ENCODE results near the gene WIPF3. TPM values are rescaled to one million over a fixed set of nuclear protein-coding genes. Genes with fewer than 3 reads are reported as not detected.

The WIPF3 gene
- total RNA-seq, 1 donor: not detected

DNA sequence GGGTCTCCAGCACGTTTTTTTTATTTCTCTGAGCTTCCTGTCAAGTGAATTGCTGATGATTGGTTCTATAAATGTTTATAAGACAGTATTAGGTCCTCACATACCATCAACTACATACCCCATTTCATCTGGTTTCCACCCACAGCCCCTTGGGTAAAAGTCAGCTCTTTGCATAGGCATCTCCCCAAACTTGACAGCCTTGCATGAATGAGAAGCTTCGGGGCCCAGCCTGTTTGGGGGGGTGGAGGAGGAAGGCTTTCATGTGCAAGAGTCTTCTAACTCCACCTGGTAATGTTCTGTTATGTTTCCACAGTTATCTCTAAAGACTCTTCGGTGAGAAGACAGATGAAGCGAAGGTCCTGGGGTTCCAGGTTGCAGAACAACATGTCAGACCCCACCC, 107.9 kb downstream of the WIPF3 start:
- no peak overlapping the region for H3K4me3 ChIP-seq (ENCODE audit: low read depth, low read length)
- DNase-seq (ENCODE audit: low read depth): no peak
- no peak for TF ChIP-seq CTCF (IDR thresholded peaks at IDR 0.05; ENCODE audit: insufficient read depth, low read length)

DNA sequence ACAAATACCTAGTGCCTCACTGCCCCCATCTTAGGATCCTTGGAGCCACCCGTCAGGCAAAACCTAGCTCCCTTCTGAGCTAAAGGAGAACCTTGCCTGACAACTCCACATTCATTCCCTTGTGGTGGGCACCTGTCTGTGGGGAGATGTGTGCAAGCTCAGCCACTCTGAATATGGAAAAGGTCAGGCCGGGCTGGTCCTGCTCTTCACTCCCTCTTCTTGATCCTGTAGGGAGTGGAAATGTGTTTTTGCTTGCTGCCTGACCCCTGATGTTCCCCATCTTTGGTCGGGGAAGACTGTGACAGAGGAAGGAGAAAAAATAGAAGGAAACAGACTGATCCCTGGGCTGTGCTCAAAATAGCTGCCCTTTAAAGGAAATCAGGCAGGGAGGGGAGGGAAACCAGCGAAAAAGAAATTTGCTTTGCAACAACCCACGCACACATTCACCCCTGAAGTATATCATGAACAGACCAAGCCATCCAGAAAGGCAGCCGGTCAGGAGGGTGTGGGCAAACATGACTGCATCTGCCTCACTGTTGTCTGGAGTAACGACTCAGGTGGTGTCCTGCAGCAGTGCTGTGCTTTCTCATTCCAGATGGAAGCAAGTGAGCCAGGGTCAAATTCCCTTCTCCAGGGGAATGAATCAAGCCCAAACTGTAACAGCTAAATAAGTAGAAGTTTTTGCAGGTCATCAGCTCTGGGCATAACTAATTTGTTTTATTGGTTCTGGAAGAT, 109.3 kb downstream of the WIPF3 start:
- peak; percentile 9 for DNase-seq (ENCODE audit: low read depth)
- H3K4me3 ChIP-seq (ENCODE audit: low read depth, low read length): no peak overlapping the region
- no peak for TF ChIP-seq CTCF (IDR thresholded peaks at IDR 0.05; ENCODE audit: insufficient read depth, low read length)

DNA sequence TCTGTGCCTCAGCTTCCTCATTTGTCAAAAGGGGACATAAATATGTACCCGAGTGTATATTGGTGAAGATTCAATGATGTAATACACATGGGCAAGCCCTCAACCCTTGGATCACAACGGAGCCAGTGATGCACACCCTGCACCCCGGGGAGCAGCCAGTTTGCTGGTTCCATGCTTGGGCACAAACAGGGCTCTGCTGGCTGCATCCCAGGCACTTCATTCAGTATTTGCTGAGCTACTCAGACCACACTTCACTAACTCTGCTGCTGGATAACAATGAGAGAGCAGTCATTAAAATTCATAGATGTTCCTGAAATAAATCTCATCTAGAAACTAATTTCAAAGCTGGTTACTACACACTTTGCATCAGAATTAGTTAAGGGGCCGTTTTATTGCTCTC, 111.3 kb downstream of the WIPF3 start:
- no peak overlapping the region for H3K4me3 ChIP-seq (ENCODE audit: low read depth, low read length)
- no peak for TF ChIP-seq CTCF (IDR thresholded peaks at IDR 0.05; ENCODE audit: insufficient read depth, low read length)
- no peak for DNase-seq (ENCODE audit: low read depth)

DNA sequence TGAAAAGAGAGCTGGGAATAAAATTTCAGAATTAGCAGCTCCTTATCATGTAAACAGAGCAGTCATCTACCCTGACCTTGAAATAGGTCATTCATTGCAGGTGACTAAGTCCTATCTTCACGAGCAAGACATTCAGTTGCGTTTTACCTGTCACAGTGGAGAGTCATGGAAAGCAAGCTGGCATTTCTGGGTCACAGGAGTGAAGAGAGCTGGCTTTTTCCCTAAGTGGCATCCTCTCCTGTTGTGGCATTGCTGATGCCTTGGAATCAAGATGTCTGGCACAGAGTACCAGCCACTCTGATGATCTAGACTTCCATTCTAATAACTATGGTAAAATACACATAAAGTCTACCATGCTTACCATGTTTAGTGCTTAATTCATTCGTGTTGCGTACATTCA, 112.5 kb downstream of the WIPF3 start:
- TF ChIP-seq CTCF (IDR thresholded peaks at IDR 0.05; ENCODE audit: insufficient read depth, low read length): no peak
- H3K4me3 ChIP-seq (ENCODE audit: low read depth, low read length): no peak overlapping the region
- no peak for DNase-seq (ENCODE audit: low read depth)

DNA sequence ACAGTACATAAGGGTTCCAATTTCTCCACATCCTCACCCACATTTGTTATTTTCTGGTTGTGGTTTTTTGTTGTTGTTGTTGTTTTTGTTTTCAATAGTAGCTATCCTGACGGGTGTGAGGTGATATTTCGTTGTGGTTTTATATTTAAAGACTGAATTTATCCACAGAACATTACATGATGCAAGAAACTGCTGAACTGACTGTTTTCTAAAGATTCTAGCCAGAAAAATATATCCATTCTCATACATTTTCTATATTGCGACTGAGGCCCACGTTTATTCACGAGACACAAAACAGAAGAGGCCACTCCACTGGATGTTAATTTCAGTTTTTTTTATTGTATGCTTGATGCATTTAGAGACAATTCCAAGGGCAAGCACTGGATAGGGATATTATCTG, 113.5 kb downstream of the WIPF3 start:
- no peak for TF ChIP-seq CTCF (IDR thresholded peaks at IDR 0.05; ENCODE audit: insufficient read depth, low read length)
- no peak overlapping the region for H3K4me3 ChIP-seq (ENCODE audit: low read depth, low read length)
- no peak for DNase-seq (ENCODE audit: low read depth)

DNA sequence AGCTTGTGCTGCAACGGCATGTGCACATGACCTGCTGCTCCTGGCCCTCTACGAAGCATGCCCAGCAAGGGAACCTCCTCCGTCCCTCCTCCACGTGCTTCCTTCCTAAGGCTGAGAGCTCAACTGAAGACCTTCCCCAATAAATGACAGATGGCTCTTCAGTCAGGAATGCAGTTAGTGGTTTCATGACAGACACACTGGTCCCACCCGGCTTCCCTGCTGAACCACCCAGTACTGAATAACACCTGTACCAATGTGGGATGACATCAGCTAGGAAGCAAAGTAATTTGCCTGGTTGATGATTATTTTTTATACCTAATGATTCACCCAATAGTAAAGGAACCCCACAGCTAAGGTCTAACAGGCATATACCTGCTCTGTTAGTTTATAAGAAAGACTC, 114.2 kb downstream of the WIPF3 start:
- H3K4me3 ChIP-seq (ENCODE audit: low read depth, low read length): no peak overlapping the region
- DNase-seq (ENCODE audit: low read depth): no peak
- TF ChIP-seq CTCF (IDR thresholded peaks at IDR 0.05; ENCODE audit: insufficient read depth, low read length): no peak

Measured in fibroblast of the aortic adventitia (primary cell).